OCI-M1 (cell line): Measurements from ENCODE around the gene S100A12.
A peak's percentile ranks its signal among the peaks of the same experiment; 100 is the strongest.

ENCODE experiments used
- DNase-seq: peaks from one replicate; lab custom pipeline; 2025; lab: John Stamatoyannopoulos, UW

The S100A12 gene

GRCh38 chr1:153397051-153397923, 21.9 kb upstream of the S100A12 start:
- DNase-seq, result no peak

- no peak for DNase-seq
Measured at GRCh38 chr1:153396461-153396860, 21.0 kb upstream of the S100A12 start.

GRCh38 chr1:153395776-153396175, 20.4 kb upstream of the S100A12 start:
- no peak for DNase-seq

GRCh38 chr1:153395136-153395685, 19.8 kb upstream of the S100A12 start:
- no peak for DNase-seq

GRCh38 chr1:153394391-153394790, 19.0 kb upstream of the S100A12 start:
- DNase-seq, result no peak

- DNase-seq, result no peak
Measured at GRCh38 chr1:153393926-153394325, 18.5 kb upstream of the S100A12 start.

GRCh38 chr1:153392822-153393221, 17.4 kb upstream of the S100A12 start:
- DNase-seq, result no peak

GRCh38 chr1:153392258-153392657, 16.8 kb upstream of the S100A12 start:
- no peak for DNase-seq

- DNase-seq, result peak; percentile 70
Measured at GRCh38 chr1:153390938-153391710, 15.7 kb upstream of the S100A12 start, which contains the start of gene S100A8. Gene S100A8, minus strand, starts transcription at chr1:153391073. Its CDS starts 538 bp downstream, at chr1:153390535.

- DNase-seq, result peak; percentile 76
Measured at GRCh38 chr1:153389973-153390879, 14.8 kb upstream of the S100A12 start.

GRCh38 chr1:153389401-153389800, 14.0 kb upstream of the S100A12 start:
- DNase-seq, result no peak

GRCh38 chr1:153387785-153388184, 12.4 kb upstream of the S100A12 start:
- DNase-seq, result no peak

- no peak for DNase-seq
Measured at GRCh38 chr1:153387001-153387400, 11.6 kb upstream of the S100A12 start.

- DNase-seq, result no peak
Measured at GRCh38 chr1:153386500-153386901, 11.1 kb upstream of the S100A12 start.

GRCh38 chr1:153384958-153385580, 9.6 kb upstream of the S100A12 start:
- DNase-seq, result no peak

GRCh38 chr1:153380711-153381110, 5.3 kb upstream of the S100A12 start:
- DNase-seq, result no peak

GRCh38 chr1:153379591-153379990, 4.2 kb upstream of the S100A12 start:
- no peak for DNase-seq

GRCh38 chr1:153374071-153374470, 1.4 kb downstream of the S100A12 start:
- DNase-seq, result no peak

- no peak for DNase-seq
Measured at GRCh38 chr1:153372571-153372970, 2.9 kb downstream of the S100A12 start.

GRCh38 chr1:153371231-153371630, 4.2 kb downstream of the S100A12 start:
- no peak for DNase-seq

- DNase-seq, result no peak
Measured at GRCh38 chr1:153370146-153370545, 5.3 kb downstream of the S100A12 start.
